Measurements from ENCODE around the gene HOXD8.
A peak's percentile ranks its signal among the peaks of the same experiment; 100 is the strongest.

Gene HOXD8

GRCh38 chr2:176090862-176091261, 38.6 kb upstream of the HOXD8 start:
- TF ChIP-seq, protein P1, sequence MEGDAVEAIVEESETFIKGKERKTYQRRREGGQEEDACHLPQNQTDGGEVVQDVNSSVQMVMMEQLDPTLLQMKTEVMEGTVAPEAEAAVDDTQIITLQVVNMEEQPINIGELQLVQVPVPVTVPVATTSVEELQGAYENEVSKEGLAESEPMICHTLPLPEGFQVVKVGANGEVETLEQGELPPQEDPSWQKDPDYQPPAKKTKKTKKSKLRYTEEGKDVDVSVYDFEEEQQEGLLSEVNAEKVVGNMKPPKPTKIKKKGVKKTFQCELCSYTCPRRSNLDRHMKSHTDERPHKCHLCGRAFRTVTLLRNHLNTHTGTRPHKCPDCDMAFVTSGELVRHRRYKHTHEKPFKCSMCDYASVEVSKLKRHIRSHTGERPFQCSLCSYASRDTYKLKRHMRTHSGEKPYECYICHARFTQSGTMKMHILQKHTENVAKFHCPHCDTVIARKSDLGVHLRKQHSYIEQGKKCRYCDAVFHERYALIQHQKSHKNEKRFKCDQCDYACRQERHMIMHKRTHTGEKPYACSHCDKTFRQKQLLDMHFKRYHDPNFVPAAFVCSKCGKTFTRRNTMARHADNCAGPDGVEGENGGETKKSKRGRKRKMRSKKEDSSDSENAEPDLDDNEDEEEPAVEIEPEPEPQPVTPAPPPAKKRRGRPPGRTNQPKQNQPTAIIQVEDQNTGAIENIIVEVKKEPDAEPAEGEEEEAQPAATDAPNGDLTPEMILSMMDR (IDR thresholded peaks at IDR 0.05; ENCODE audit: insufficient read depth, low read length, missing control alignments) = no peak
- ChIA-PET CTCF (no interaction called here), POLR2A (no interaction called here)
- no peak for DNase-seq (ENCODE audit: low read depth, low spot score)
- H3K4me3 ChIP-seq (ENCODE audit: low read depth, low read length) = no peak overlapping the region

GRCh38 chr2:176091329-176092258, 37.9 kb upstream of the HOXD8 start:
- no peak overlapping the region for H3K4me3 ChIP-seq (ENCODE audit: low read depth, low read length)
- TF ChIP-seq, protein P1 (IDR thresholded peaks at IDR 0.05; ENCODE audit: insufficient read depth, low read length, missing control alignments) = no peak
- ChIA-PET POLR2A (no interaction called here), CTCF (interaction anchor here (0.6 to 1.4 kb wide), 3 partner anchors 401 to 842 kb away, joined by 3 read pairs; no protein-coding TSS in a partner anchor)
- DNase-seq (ENCODE audit: low read depth, low spot score) = no peak

GRCh38 chr2:176092270-176093144, 37.0 kb upstream of the HOXD8 start, which contains the start of gene HOXD13:
TSS of gene HOXD13 (plus strand) at chr2:176092721. CDS start at chr2:176092891, 170 bp downstream.
- no peak for DNase-seq (ENCODE audit: low read depth, low spot score)
- no peak within 1 kb of the TSS for H3K4me3 ChIP-seq (ENCODE audit: low read depth, low read length)
- CTCF ChIA-PET = interaction anchor here (0.7 to 1.4 kb wide), 3 partner anchors 402 to 405 kb away, joined by 3 read pairs; no protein-coding TSS in a partner anchor
- TF ChIP-seq, protein P1 (IDR thresholded peaks at IDR 0.05; ENCODE audit: insufficient read depth, low read length, missing control alignments) = no peak
- POLR2A ChIA-PET = no interaction called here

DNA sequence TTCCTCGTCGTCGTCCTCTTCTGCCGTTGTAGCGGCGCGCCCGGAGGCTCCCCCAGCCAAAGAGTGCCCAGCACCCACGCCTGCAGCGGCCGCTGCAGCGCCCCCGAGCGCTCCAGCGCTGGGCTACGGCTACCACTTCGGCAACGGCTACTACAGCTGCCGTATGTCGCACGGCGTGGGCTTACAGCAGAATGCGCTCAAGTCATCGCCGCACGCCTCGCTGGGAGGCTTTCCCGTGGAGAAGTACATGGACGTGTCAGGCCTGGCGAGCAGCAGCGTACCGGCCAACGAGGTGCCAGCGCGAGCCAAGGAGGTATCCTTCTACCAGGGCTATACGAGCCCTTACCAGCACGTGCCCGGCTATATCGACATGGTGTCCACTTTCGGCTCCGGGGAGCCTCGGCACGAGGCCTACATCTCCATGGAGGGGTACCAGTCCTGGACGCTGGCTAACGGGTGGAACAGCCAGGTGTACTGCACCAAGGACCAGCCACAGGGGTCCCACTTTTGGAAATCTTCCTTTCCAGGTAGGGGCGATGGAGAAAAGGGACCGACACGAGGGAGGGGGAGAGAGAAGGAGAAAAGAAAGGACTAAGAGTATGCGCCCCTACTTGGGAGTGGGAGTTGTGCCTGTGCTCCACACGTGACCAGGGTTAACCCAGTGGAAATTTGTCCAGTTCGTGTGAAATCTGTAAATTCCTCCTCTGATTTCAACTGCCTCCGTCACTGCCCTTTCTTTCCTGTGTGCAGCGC, 36.2 kb upstream of the HOXD8 start:
- no peak for DNase-seq (ENCODE audit: low read depth, low spot score)
- POLR2A ChIA-PET = no interaction called here
- CTCF ChIA-PET = interaction anchor here (0.7 to 6.3 kb wide), 5 partner anchors 402 to 727 kb away, joined by 3 to 82 read pairs (median 3); no protein-coding TSS in a partner anchor
- H3K4me3 ChIP-seq (ENCODE audit: low read depth, low read length) = no peak overlapping the region
- TF ChIP-seq, protein P1 (IDR thresholded peaks at IDR 0.05; ENCODE audit: insufficient read depth, low read length, missing control alignments) = peak; percentile 6

DNA sequence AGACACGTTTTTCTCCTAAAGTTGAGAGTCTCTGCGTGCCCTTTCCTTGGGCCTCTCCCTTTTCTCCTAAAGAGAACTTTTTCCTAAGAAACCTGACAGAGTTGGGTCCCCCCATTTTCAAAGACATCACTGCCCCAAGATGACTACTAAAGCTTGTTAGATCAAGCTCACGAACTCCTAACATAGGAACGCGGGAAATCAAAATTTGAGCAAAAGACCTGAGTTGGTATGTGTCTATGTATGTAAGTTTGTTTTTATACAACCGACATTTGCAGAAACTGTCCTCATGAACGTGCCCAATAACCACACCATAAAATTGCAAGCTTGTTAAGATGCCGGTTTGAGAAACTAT, 35.6 kb upstream of the HOXD8 start:
- CTCF ChIA-PET = interaction anchor here (0.8 to 6.3 kb wide), 7 partner anchors 10 to 843 kb away, joined by 3 to 93 read pairs (median 5); partner anchors contain the start of genes EVX2 and HOXD11
- H3K4me3 ChIP-seq (ENCODE audit: low read depth, low read length) = no peak overlapping the region
- DNase-seq (ENCODE audit: low read depth, low spot score) = no peak
- TF ChIP-seq, protein P1 (IDR thresholded peaks at IDR 0.05; ENCODE audit: insufficient read depth, low read length, missing control alignments) = no peak
- POLR2A ChIA-PET = no interaction called here

Measured in AG04449 (cell line).